Caki2 (cell line): Measurements from ENCODE around the gene TSKU. TPM values are rescaled to one million over a fixed set of nuclear protein-coding genes. Genes with fewer than 3 reads are reported as not detected.

ENCODE experiments used
- DNase-seq: peaks from one replicate; pipeline ENCODE4 v3.0.0-alpha.2; 2015; ENCODE audit warnings: low read depth
- in situ Hi-C: cut with HindIII; loops from 2 replicates; pipeline ENCODE4 v1.10.0; 2016; ENCODE audit warnings: low sequenced_read_pairs, low pct_unique_long_range_greater_than_20kb, mixed read lengths
- total RNA-seq: library from RNA; depleted of rRNA; stranded (reverse); fragments of >200 nt; shearing (Covaris generic); gene quantifications from 2 replicates; pipeline ENCODE4 v1.2.3, GENCODE V29; 2014; ENCODE audit warnings: low replicate concordance

TSKU gene
- total RNA-seq, 1 experiment from 2014 or later = 48.6 TPM

DNA sequence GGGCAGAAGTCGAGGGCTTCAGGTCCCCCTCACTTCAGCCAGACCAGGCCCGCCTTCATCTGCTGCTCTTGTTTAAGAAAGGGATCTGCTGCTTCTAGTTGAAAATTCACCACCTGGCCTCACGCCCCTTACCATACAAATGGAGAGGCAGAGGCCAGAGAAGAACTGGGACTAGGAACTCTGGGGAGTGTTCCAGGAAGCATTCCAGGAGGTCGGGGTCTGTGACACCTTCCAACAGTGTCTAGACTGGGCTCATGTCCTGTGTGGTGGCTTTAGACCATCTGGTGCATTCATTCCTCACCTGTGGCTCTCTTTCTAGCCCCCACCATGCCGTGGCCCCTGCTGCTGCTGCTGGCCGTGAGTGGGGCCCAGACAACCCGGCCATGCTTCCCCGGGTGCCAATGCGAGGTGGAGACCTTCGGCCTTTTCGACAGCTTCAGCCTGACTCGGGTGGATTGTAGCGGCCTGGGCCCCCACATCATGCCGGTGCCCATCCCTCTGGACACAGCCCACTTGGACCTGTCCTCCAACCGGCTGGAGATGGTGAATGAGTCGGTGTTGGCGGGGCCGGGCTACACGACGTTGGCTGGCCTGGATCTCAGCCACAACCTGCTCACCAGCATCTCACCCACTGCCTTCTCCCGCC lies 12.3 kb downstream of the TSKU start:
- no peak for DNase-seq
- in situ Hi-C loops = no loop called here

DNA sequence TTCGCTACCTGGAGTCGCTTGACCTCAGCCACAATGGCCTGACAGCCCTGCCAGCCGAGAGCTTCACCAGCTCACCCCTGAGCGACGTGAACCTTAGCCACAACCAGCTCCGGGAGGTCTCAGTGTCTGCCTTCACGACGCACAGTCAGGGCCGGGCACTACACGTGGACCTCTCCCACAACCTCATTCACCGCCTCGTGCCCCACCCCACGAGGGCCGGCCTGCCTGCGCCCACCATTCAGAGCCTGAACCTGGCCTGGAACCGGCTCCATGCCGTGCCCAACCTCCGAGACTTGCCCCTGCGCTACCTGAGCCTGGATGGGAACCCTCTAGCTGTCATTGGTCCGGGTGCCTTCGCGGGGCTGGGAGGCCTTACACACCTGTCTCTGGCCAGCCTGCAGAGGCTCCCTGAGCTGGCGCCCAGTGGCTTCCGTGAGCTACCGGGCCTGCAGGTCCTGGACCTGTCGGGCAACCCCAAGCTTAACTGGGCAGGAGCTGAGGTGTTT lies 12.8 kb downstream of the TSKU start:
- no peak for DNase-seq
- in situ Hi-C loops = no loop called here

DNA sequence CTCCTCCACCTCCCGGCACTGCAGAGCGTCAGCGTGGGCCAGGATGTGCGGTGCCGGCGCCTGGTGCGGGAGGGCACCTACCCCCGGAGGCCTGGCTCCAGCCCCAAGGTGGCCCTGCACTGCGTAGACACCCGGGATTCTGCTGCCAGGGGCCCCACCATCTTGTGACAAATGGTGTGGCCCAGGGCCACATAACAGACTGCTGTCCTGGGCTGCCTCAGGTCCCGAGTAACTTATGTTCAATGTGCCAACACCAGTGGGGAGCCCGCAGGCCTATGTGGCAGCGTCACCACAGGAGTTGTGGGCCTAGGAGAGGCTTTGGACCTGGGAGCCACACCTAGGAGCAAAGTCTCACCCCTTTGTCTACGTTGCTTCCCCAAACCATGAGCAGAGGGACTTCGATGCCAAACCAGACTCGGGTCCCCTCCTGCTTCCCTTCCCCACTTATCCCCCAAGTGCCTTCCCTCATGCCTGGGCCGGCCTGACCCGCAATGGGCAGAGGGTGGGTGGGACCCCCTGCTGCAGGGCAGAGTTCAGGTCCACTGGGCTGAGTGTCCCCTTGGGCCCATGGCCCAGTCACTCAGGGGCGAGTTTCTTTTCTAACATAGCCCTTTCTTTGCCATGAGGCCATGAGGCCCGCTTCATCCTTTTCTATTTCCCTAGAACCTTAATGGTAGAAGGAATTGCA lies 13.5 kb downstream of the TSKU start:
- in situ Hi-C loops = no loop called here
- DNase-seq = no peak

DNA sequence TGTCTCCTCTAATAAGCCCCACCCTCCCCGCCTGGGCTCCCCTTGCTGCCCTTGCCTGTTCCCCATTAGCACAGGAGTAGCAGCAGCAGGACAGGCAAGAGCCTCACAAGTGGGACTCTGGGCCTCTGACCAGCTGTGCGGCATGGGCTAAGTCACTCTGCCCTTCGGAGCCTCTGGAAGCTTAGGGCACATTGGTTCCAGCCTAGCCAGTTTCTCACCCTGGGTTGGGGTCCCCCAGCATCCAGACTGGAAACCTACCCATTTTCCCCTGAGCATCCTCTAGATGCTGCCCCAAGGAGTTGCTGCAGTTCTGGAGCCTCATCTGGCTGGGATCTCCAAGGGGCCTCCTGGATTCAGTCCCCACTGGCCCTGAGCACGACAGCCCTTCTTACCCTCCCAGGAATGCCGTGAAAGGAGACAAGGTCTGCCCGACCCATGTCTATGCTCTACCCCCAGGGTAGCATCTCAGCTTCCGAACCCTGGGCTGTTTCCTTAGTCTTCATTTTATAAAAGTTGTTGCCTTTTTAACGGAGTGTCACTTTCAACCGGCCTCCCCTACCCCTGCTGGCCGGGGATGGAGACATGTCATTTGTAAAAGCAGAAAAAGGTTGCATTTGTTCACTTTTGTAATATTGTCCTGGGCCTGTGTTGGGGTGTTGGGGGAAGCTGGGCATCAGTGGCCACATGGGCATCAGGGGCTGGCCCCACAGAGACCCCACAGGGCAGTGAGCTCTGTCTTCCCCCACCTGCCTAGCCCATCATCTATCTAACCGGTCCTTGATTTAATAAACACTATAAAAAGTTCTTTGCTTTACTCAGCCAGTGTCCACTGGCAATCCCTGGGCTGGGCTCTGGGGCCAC lies 14.4 kb downstream of the TSKU start:
- in situ Hi-C loops = no loop called here
- DNase-seq = no peak

DNA sequence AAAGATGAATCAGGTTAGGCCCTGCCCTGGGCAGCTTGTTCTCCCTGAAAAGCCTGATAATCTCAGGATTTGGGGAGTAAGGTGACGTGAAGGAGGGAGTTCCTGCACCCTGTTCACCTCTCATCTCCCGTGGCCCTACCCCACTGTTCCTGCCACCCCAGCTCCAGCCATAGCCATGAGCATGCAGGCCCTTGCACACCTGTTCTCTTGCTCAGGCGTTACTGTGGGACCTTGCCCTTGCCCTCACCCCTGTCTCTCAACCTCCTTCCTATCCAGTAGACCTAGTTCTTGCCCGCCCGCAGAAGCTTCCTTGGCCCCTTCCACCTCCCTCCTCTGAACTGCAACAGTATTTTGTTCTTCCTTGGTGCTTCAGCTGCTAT lies 15.0 kb downstream of the TSKU start:
- in situ Hi-C loops = no loop called here
- no peak for DNase-seq

DNA sequence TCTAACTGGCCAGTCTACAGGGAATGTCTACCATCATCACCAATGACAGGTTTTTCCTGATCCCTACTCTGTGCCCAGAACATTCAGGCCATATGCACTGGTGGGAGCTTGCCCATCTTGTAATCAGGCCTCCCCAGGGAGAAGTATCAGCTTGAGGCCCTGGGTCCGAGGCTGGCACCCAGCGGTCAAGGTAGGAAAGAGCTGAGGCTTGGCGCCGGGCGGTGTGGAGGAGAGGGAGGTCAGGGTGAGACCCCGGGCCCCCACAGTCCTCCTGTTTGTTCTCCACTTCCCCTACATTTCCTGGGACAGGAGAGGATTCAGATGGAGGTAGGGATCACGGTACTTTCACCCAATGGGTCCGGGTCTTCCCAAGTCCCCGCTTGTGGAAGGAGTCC lies 15.5 kb downstream of the TSKU start:
- no peak for DNase-seq
- in situ Hi-C loops = no loop called here

DNA sequence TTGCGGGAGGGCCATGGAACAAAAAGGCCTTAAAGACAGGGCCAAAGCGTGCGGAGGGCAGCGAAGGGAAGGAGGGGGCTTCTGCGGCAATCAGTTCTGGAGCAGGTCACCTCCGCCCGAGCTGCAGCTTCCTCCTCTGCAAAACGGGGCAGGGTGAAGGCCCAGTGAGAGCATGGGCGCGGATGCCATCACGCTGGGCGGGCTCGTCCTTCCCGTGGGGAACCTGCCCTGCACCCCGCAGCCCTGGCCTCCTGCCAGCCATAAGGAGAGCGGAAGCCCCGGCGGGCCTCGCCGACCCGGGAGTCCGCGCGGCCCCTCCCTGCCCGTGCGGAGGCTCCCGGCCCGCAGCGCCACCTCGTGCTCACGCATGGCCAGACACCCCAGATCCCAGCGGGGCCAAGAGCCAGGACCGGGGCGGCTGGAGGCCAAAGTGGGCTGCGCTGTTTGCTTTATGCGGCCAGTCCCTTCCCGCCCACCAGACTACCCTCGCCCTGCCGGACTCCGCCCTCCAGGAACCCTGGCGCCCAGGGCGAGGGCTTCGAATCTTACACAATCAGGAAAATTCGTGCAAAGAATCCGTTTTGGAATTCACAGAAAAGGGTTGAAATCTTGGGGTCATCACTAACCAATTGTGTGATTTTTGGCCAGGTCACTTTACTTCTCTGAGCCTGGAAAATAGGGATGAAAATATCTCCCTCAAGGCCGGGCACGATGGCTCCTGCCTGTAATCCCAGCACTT lies 16.1 kb downstream of the TSKU start:
- in situ Hi-C loops = no loop called here
- DNase-seq = peak; percentile 72

DNA sequence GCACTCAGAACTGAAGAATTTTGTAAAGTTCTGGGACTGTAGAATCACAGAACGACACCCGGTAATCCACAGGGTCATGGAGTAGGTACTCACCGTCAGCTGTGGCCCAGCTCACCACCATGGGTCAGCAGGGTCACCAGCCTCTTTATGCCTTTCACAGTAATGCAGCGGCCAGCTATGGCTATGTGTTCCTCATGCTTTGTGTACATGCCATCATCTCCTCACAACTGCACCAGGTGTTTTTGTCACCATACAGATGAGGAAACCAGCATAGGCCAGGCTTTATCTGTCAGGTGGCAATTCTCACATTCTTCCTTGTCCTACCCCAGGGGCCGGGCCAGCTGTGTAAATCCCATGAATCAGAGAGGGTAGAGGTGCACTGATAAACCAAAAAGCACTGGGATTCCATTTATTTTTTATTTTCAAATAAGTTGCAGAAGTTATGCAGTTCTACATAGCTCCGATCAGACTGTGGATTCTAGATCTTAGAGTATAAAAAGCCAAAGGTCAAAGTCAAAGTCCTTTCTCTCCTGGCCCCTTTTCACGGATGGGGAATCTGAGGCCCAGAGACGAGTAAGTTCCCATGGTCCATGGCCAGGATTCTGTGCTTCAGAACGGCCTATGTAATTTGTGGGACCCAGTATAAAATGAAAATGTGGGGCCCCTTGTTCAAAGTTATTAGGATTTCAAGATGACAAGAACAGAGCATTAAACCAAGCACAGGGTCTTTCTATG lies 17.5 kb downstream of the TSKU start:
- in situ Hi-C loops = no loop called here
- no peak for DNase-seq

DNA sequence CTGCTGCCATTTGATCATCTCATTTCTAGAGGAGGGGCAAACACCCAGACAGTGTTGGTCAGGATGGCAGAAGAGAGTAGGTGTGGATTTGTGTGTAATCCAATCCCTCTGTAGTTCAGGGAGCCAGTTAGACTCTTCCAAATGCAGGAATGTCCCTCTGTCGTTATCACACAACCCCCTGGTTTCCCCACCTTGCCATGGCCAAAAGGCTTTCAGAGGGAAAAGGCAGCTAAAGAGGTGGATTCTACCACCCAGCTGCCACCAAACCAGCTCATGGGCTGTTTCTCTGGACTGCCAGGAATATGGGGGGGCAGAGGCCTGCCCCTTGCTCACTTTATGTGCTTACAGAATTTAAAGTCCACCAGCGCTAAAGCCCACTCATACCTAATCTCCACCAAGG lies 18.1 kb downstream of the TSKU start:
- in situ Hi-C loops = no loop called here
- no peak for DNase-seq

DNA sequence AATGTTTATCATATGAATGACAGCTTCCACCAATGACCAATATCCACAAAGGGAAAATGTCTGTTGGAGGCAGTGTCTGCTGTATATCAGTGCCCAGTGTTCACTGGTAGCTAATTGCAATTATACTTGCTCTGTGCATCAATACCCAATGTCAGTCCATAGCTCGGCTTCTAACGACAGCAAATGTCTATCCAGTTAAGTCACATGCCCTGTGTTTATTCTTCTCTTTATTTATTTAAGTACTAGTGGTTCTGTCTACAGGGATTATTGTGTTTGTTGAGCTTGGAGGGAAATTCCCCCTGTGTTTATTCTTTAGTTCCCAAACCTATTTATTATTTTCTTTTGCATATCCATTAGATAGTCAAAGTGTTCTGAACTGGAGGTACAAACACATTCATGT lies 18.6 kb downstream of the TSKU start:
- in situ Hi-C loops = no loop called here

DNA sequence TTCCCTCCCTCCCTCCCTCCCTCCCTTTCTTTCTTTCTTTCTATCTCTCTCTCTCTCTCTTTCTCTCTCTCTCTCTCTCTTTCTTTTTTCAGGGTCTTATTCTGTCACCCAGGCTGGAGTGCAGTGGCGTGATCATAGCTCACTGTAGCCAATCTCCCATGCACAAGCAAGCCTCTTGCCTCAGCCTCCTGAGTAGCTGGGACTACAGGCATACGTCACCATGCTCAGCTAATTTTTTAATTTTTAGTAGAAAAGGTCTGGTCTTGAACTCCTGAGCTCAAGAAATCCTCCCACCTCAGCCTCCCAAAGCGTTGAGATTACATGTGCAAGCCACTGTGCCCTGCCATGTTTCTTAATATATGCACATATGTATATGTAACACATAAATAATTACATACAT lies 19.0 kb downstream of the TSKU start:
- no peak for DNase-seq
- in situ Hi-C loops = no loop called here

More for the DNA sequence above, 18.6 kb downstream of the TSKU start:
- DNase-seq = no peak

DNA sequence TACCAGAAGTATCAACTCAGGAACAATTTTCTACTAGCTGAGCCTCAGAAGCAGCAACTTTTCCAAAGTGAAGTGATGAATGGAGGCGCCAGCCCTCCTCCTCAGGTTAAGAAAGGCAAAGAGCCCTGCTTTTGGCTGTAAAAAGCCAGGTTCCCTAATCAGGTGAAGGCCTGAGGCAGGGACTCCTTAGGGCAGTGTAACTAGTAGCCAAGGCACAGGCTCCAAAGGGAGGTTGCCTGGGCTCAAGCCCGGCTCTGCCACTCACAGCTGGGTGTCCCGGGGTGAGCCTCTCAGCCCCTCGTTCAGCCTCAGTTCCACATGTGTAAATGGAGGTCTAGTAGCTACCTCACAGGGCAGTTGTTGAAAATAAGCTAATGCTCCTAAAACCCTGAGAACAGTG lies 19.5 kb downstream of the TSKU start:
- in situ Hi-C loops = no loop called here
- no peak for DNase-seq

DNA sequence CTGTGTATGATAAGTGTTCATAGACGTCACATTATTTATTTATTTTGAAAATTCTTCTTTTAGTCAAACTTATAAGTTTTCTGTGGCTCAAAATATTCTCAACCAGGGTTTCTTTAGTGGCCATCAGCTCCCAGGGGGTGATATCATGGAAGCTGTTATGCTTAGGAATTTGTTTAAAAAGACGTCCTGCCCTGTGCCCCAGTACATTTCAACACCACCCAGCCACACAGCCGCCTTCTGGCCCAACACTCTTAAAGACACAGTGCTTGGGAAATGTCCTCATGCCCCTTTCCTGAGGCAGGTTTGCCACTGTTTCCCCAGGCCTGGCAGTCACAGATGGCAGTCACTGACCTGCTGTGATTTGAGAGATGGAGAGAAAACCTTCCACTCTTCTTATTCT lies 19.9 kb downstream of the TSKU start:
- DNase-seq = no peak
- in situ Hi-C loops = no loop called here

DNA sequence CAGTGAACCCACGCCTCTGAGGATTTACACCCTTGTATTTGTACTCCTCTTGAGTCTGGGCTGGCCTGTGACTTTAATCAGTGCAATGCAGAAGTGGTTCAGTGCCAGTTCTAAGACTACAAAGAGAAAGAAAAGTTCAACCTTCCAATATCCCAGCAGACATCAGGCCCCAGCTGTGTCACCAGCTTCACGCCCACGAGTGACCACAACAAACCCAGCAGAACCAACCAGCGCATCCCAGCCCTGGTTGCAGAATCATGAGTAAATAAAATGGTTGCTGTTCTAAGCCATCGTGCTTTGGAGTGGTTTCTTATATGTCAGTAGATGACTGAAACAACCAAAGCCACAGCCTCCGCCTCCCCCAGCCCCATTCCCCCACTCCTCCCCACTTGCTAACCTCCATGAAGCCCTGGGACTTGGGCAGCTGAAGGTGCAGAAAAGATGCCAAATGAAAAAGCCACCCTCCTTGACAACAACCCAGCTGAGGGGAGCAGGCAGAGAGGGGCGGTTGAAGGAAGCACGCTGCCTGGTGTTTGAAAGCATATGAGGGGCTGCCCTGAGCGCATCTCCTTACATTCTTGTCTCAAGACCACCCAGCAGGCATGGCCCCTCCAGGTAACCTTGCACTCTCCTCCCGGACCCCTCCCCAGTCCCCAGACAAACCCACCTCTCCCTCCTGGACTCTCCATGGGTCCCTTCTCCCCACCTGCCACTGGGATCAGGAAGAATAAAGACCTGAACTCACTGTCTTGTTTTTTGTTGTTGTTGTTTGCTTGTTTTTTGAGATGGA lies 20.9 kb downstream of the TSKU start:
- DNase-seq = no peak
- in situ Hi-C loops = no loop called here

DNA sequence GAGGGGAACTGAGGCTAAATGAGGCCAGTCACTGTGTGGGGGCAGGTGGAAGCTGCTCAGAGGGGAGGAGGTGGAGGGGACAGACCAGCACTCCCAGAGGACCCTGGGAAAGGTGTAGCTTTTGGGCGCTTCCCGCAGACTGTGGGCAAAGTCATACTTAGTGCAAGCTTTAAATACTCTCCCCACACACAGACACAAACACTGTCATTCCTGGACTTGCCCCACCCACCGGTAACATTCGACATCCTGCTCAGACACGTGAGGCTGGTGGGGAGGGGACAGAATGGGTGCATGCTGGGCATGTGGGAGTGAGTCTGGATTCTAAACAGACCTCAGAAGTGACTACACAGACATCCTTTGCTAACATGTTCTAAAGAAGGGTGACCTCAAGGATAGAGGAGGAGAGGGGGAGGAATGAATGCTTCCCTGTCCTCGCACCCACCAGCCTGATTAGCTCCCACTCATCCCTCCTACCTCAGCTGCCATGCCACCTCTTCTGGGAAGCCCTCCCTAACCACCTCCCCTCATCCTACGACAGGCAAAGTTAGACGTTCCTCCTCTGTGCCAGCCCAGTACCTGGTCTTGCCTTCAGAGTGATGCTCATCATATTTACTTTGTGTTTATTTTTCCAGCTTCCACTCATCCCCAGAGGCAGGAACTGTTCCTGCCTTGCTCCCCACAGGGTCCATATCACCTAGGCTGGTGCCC lies 22.2 kb downstream of the TSKU start:
- in situ Hi-C loops = no loop called here
- no peak for DNase-seq

DNA sequence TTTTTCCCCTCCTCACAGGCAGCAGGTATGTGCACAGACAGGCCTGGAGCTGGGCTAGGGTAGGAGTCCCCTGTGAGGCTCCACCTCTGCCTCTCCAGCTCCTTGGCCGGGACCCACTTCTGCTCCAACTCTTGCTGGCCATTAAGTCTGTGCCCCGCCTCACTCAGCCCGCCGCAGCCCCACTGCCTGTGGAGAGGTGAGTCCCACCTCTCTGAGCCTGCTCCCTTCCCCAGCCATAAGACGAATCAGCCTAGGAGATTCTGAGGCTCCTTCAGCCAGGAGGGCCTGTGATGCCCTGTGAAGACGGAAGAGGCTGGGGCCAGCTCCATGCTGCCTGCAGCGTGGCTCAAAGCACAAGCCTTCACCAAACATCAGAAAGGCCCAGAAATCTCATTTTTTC lies 23.0 kb downstream of the TSKU start:
- in situ Hi-C loops = no loop called here
- DNase-seq = no peak
